Stimulated activated CD8-positive, alpha-beta memory T cell treated with anti-CD3 and anti-CD28 coated beads, Interleukin-7, amount 100 ng/mL, for 24 hours (primary cell): Measurements from ENCODE around the gene FAM72A.
"Not testable (repeated sequence)": the region's sequence is repeated elsewhere in the genome, so short reads cannot be mapped to it uniquely, and the experiment has no call there.

Source experiments
- DNase-seq: peaks from one replicate; pipeline ENCODE4 v3.0.0-alpha.2; 2020; ENCODE audit warnings: low read depth

FAM72A gene

DNA sequence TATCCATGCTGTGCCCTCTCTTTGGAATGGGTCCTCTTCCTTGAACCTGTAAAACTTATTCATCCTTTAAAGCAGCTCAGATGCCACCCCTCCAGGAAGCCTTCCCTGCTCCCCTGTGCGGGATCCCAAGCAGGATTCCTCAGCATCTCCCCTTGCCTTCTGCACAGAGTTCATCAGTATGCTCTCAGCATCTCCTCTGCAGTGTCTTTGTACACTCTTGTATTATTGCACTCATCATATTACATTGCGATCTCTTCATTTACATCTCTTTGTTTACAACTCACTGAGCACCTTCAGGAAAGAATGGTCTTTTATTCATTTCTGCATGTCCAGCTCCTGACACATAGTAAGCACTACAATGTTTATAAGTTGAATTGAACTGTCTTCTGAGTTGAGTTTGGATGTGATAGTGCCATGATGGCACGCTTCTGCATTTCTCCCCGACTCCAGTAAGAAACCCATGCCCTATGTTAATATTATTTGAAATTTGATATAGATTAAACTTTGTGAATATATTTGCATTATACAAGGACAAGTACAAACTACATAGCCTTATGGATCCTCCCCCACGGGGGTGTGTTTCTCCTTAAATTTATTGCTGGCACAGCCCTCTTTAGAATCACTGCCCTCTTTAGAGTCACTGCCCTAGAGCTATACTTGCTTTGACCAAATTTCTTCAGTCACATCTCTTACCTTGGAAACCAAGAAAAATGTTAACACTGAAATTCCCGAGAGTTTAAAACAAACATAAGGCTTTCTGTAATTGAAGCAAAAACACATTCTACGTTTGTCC lies 13.2 kb upstream of the FAM72A start:
- not testable (repeated sequence) for DNase-seq

DNA sequence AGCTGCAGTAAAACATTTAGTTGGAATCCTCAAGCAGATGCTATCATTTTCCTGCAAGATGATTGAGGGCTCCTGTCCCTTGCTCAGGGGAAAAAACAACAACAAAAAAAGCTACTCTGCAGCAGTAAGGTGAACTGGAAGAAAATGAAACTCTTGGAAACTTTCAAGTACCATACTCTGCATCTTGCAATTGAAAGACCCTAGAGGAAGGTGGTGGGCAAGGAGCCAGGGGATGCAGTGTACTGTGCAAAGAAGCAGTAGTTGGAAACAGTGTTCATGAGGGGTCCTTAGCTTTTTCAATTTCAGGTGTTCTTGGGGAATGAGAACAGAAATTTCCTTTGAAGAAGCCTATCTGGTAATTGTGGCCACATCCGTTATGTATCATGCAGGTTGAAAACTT lies 8.2 kb upstream of the FAM72A start:
- DNase-seq = not testable (repeated sequence)

DNA sequence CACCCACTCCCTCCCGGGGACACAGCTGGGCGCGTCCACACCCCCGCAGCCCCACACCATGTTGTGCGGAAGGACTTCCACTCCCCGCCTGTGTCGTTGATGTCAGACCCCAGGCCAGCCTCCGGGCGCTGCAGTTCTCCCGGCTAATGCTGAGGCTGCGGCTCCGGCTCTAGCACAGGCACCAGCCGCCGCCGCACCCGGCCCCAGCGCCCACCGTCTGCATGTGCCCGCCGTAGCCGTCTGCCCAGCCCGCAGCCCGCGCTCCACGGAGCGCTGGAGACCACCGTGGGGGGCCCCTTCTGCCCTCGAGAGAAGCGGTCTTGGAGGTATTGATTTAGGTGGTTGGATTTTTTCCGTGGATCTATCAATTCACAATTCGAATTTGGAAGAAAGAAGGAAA lies 2.9 kb upstream of the FAM72A start:
- not testable (repeated sequence) for DNase-seq

DNA sequence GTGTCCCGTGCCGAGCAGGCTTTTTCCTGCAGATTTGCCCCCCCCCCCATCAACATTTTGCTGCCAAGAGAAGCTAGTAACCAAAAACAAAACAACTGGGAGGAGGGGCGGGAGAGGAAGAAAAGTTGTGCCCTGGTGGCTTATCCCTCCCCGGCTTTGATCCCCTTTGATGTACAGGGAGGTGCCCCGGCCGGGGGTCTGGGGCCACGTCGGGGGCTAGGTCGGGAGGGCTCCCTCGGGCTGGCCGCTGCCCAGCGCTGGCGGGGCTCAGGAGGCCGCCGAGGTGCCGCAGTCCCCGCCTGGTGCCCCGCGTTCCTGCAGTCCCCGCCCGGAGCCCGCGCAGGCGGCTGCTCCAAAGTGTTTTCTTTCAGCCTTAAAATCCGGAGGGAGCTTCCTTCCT lies 2.2 kb upstream of the FAM72A start:
- DNase-seq = not testable (repeated sequence)

DNA sequence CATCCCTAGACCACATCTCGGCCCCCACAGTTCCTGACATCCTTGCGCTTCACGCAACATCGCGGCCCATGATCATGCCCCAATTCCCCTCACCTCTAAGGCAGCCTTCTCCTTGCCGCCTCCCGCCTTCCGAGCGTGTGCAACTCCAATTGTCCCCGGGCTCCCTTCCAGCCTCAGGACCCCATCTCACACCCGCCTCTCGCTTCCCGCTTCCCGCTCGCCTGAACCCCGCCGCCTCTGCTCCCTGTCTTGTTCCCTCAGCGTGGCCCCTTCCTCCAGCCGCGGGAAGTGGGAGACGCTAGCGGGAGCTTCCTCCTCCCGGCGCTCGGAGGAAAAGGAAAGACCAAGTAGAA lies 1.5 kb upstream of the FAM72A start:
- not testable (repeated sequence) for DNase-seq

DNA sequence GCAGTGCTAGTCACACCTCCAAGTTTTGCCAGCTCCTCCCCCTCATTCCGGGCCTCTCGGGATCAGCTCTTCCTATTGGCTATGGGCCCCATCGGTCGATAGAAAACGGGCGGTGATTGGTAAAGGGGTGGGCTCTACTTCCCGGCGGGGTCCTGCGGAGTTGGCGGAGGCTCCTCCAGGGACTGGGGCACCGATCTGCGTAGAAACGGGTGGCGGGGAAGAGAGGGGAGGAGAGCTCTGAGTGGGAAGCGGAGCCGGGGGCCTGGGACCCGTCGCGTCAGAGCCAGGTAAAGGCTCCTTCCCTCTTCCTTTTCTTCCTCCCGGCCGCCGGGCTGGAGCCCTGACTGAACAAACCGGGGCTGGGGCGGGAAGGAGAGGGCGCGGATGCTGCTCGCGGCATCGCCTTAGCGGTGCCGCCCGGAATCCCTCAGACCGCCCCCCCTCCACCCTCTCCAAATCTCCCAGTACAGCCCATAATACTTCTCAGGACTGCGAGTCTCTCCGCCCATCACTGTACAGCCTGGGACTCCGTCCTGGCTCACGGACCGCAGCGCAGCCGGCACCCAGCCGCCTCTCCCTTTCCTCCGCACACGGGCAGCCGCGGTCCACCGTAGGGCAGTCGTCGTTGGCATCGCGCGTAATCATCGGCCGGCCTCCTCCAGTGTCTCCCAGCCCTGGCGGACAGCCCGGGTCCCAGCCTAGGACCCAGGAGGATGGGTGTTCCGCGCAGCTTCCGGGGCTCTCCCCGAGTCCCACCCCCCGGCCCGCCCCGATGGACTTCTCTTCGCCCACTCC lies 922 bp upstream of the FAM72A start, which contains the start of gene SRGAP2:
SRGAP2 (plus strand) TSS at position 178 of the 795 bp plus-strand sequence. CDS start 2,430 bp downstream, outside the sequence.
- DNase-seq = peak; percentile 9

DNA sequence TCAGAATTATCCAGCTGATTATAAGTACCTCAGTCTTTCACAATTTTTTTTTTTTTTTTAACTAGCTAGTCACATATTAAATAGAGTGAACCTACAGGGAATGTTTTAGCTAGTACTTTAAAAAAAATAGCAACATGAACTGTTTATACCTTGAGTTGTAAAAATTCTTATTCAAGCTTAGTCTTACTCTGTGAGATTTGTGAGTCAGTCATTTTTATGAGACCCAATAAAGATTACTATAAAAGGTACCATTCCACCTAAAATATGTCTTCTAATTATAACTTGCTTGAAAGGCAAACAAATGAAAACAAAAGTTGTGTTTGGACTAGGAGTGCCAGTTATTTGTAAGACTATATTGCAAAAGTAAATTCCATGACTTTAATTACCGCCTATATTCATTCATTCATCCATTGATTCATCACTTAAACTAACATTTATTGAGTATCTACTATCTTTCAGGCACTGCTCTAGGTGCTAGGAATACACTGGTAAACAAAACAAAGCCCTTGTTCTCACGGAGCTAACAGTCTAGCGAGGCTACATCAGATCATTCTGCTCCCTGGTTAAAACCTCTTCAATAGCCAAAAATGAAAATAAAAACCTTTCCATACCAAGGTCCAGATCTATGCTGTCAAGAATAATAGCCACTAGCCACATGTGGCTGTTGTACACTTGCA lies 5.8 kb downstream of the FAM72A start:
- DNase-seq = not testable (repeated sequence)

DNA sequence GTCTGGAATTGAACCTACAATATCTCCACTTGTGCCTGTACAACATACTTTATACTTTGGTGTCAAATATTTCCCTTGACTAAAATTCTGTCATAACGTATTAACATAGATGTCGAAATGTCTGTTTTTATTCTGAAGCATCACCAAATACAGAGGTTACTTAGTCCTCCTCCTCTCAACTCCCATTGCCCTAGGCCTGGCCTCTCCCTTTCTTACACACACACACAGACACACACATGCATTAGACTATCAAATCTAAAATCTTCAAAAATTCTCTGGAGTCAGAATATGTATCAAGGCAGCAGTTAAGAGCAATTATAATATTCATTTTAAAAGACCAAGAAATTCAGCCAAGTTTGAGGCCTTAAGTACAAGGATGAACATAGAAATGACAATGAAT lies 7.5 kb downstream of the FAM72A start:
- DNase-seq = not testable (repeated sequence)

DNA sequence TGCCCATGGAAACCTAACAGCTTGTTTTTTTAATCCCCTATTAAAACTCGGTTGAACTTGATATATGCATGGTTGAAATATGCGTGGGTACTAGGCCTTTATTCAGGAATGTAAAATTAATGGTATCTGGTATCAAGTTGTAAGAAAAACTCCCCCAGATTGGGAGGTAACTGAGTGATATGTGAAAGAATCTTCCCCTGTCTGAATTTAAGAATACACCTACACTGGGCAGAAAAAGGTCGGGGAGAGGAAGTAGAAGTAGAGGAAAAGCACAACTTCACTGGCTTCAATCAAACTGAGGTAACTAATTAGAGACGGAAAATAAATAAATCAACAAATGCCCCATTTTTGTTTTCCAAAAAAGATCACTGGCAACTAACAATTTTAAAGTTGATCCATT lies 15.8 kb downstream of the FAM72A start:
- not testable (repeated sequence) for DNase-seq

DNA sequence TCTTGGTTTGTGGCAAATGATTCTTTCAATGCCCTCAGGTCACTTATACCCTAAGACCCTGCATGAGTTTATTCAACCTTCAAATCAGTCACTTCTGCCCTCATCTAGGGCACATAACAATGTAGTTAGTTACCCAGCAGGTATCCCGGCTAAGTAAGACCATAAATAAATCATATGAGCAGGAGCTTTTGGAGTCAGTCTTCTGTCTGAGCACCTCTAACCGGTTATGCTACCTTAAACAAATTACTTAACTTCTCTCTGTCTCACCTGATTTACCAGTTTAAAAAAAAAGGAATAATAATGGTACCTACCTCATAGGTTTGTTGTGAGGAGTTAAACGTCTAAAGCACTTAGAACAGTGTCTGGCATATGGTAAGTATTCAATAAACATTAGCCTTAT lies 16.9 kb downstream of the FAM72A start:
- DNase-seq = not testable (repeated sequence)

DNA sequence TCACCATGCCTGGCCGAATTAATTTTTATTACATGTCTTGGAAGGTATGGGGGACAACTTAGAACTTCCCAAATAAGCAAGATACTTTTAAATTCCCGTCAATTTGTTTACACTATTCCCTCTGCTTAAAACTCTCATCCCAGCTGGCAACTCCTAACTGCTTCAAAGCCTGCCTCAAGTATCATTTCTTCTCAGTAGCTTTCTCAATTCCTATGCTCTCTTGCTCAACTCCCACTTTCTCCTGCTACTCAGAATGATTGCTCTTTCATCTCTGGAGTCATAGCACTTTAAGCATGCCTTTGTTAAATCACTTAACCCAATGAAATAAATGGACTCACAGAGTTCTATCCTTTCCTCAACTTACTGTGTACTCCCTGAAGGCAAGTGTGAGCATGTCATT lies 18.9 kb downstream of the FAM72A start:
- not testable (repeated sequence) for DNase-seq

DNA sequence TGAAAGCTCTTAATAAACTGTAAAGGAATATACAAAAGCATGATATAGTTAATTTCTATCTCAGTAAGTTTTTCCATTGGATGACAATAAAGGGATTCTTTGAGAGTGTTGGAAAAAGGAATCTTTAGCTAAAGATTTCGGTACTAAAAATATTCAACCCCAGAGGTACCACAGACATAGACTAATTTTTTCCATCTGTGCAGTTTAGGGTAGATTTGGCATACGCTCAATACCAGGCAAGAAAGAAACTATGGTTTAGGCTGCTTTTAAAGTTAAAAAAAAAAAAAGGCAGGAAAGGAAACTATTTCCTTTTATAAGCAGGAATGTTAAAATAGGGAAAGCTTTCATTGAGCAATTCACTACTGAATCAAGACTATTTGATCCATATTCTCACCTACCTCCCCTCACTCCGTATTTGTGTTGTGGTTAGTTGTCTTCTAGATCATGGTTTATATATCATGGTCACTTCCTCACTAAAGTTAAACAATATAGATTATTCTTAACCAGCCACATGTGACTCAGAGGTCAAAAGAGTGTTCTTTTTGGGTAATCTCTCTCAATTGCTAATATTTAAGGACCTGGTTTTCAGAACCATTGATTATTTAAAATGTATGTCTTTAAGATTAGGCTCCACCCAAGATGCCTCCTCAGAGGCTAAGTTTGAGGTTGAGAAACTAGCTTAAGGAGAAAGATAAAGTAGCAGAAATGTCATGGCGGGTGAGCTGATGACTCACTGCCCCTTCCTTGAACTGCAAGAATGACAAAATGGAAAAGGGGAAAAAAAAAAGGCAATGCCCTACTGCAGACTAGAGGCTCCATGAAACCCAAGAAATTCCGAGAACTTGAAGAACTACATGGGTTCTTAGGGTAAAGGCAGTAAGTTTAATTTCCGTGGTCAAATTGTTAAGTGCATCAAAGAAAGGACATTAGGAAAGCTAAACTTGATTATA lies 20.0 kb downstream of the FAM72A start:
- not testable (repeated sequence) for DNase-seq

DNA sequence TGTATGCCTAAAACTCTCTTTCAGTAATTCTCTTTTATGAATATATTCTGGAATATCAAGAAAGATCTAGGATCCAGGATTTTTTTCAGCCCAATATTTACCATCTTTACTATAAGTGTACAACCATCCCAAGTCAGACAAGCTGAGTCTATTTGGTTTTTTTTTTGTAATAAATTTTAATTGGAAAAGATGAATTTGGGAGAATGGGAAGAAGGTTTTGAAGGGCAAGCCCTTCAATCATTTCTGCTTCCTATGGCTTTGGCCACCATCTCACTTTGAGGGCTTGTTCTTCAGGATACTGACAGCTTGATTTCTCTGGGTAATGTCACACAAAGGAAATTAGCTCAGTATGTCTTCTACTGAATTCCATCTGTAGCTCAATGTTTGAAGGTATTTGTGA lies 23.0 kb downstream of the FAM72A start:
- DNase-seq = not testable (repeated sequence)

DNA sequence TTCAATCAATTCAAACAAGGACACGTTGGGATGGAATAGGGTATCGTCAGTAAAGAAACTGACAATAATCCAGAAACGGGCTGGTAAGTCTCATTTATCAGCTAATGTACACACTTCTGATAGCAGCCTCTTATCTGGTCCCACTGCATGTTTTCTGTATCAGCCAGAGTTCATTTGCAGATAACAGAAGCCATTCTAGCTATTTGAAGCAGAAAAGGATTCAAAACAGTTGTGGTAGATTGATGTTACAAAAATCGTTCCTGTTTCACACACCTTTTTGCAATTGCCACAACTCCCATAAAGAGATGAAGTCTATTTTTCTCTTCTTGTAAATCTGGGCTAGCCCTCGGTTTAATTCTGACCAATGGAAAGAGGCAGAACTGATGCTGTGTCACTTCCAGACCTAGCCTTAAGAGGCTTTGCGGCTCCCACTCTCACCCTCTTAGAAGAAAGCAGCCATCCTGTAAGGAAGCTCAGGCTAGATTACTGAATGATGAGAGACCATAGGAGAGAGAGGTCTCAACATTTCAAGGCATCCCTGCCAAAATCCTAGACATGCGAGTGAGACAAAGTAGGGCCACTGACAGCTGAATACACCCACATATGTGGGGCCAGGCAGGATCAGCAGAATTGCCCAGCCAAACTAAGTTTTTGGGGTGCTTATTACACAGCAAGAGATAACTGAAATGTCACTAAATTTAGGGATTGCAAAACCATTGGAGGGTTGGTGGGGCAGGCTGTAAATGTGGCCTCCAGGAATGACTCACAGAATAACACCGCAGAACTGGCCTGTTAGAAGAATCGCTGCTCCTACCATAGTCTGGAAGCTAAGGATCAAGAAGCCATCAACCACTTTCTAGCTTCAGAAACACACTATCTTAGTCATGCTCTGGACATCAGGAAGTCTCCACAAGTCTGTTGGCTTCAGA lies 24.3 kb downstream of the FAM72A start:
- not testable (repeated sequence) for DNase-seq

DNA sequence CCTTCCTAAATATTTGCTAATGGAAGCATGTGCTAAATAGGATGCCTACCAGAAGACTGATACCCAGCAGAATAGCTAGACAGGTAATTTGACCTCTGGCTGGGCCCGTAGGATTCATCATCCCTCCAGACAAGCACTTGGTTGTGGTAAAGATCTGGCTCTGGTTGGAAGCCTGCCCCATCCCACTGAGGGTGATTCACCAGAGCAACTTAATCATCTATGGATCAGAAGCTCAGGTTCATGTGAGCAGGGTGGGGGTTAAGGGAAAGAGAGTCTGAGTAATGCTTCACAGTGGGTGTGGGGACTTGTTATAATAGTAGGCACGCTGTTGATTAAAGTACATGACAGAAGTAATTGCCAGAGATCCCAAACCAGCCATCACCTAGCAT lies 26.5 kb downstream of the FAM72A start:
- DNase-seq = not testable (repeated sequence)

DNA sequence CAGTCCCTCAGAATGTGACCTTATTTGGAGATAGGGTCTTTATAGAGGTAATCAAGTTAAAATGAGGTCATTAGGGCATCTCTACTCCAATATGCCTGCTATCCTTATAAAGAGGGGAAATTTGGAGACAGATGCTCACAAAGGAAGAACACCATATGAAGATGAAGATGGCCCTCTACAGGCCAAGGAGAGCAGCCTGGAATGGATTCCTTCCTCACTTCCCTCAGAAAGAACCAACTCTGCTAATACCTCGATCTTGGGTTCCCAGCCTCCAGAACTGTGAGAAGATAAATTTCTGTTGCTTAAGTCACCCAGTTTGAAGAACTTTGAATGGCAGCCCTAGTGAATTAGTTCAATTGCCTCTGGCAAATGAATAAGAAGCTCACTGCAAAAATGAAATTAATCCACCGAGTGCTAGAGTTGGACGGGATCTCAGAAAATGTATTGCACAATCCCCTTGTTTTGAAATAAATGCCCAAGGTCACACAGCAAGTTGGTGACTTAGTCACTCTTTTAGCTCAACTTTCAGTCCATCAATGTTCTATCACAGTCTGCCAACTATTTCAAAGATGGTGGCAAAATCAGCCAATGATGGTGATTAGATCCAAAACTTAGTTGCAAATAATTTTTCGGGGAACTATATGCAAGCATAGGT lies 27.1 kb downstream of the FAM72A start:
- not testable (repeated sequence) for DNase-seq

DNA sequence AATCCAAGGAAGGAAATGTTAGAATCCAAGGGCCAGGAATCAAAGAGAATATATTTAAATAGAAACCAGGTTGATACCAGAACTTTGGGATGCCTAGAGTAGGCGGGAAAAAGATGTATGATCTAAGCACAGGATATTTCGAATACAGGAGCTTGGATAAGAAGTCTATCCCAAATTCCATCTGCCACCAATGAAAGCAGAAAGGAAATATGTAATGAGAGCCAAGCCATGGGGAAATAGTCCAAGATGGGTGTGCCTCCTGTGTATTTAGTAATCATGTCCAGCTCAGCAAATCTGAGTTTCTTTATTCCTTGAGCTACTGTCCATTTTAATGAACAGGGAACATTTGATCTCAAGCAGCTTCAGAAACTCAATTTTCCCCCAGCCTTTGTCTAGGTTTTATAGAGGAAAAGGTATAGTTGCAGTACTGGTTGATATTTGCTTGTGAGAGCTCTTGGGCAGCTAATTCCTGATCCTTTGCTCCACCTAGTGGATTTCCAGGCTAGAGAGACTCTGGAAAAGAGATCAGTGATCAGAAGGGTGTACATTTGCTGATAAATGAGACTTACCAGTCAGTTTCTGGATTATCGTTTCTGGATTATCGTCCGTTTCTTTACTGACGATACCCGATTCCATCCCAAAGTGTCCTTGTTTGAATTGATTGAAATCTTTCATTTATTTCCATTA lies 28.3 kb downstream of the FAM72A start:
- DNase-seq = not testable (repeated sequence)

DNA sequence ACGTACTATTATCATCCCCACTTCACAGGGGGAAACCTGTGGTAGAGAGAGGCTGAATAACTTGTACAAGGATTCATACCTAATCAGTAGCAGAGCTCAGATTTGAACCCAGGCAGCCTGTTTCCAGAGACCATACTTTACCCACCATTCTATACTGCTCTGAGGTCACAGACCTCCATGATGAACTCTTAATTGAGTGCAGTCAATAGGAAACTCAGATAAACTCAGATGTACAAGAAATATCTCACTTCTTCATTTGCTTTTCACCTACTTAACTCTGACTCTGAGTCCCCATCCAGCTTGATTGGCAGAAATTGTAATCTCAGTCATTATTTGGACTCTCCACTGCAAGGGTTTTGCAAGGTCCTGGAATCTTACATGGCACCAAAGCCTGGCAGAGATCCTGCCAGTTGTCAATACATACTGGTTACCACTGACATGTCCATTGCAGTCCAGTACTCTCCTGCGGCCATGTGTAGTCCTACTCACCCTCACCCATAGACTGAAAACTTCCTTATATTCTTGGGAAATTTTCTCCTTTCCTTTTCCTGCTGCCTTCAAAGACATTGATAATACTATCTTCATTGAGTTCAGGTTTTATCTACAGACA lies 29.4 kb downstream of the FAM72A start:
- not testable (repeated sequence) for DNase-seq

DNA sequence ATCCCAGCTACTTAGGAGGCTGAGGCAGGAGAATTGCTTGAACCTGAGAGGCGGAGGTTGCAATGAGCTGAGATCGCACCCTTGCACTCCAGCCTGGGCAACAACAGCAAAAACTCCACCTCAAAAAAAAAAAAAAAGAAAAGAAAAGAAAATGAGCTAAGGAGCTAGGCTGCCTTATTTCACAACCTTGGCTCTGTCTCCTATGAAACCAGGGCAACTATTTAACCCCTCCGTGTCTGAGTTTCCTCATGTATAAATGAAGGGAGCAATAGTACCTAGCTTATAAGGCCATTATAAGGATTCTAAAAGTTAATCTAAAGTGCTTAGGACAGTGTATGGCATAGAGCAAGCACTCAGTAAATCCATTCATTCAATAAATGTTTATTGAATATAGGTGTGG lies 32.8 kb downstream of the FAM72A start:
- DNase-seq = not testable (repeated sequence)
